GM19239 (cell line): Measurements from ENCODE around the gene ABCC9.

Experiments
- DNase-seq: peaks from one replicate; pipeline ENCODE4 v3.0.0; 2011; ENCODE audit warnings: low spot score; ENCODE audit not compliant: insufficient read length
- FAIRE-seq: peaks from 2 replicates; lab custom pipeline; 2011; peaks lifted over from hg19 to GRCh38; lab: Jason Lieb, UNC

The ABCC9 gene

GRCh38 chr12:21884936-21885335 is 56.3 kb downstream of the ABCC9 start:
- no peak for FAIRE-seq

GRCh38 chr12:21882635-21883034 is 58.6 kb downstream of the ABCC9 start:
- FAIRE-seq (no peak), DNase-seq (no peak)

More at GRCh38 chr12:21884936-21885335, 56.3 kb downstream of the ABCC9 start:
- DNase-seq: no peak

- FAIRE-seq (no peak), DNase-seq (no peak)
Observed at GRCh38 chr12:21881965-21882364, 59.3 kb downstream of the ABCC9 start.

GRCh38 chr12:21879312-21879711 is 61.9 kb downstream of the ABCC9 start:
- DNase-seq: no peak
- FAIRE-seq: no peak

- DNase-seq (no peak), FAIRE-seq (no peak)
Observed at GRCh38 chr12:21877293-21877982, 63.8 kb downstream of the ABCC9 start.

- no peak for FAIRE-seq
- DNase-seq: no peak
Observed at GRCh38 chr12:21865846-21866245, 75.4 kb downstream of the ABCC9 start.

- DNase-seq: no peak
- FAIRE-seq: no peak
Observed at GRCh38 chr12:21860534-21860933, 80.7 kb downstream of the ABCC9 start.

GRCh38 chr12:21860128-21860527 is 81.1 kb downstream of the ABCC9 start:
- FAIRE-seq (no peak), DNase-seq (no peak)

GRCh38 chr12:21852251-21852650 is 89.0 kb downstream of the ABCC9 start:
- DNase-seq (no peak), FAIRE-seq (no peak)

GRCh38 chr12:21851151-21851550 is 90.1 kb downstream of the ABCC9 start:
- FAIRE-seq: no peak
- DNase-seq: no peak

- DNase-seq (no peak), FAIRE-seq (no peak)
Observed at GRCh38 chr12:21850419-21850818, 90.8 kb downstream of the ABCC9 start.

- DNase-seq (no peak), FAIRE-seq (no peak)
Observed at GRCh38 chr12:21849878-21850277, 91.3 kb downstream of the ABCC9 start.

- FAIRE-seq: no peak
Observed at GRCh38 chr12:21848192-21848591, 93.0 kb downstream of the ABCC9 start.

GRCh38 chr12:21843795-21844194 is 97.4 kb downstream of the ABCC9 start:
- DNase-seq: no peak
- FAIRE-seq: no peak

More at GRCh38 chr12:21848192-21848591, 93.0 kb downstream of the ABCC9 start:
- DNase-seq: no peak

GRCh38 chr12:21839776-21840175 is 101.5 kb downstream of the ABCC9 start:
- no peak for DNase-seq
- FAIRE-seq: no peak

GRCh38 chr12:21837847-21838246 is 103.4 kb downstream of the ABCC9 start:
- DNase-seq: no peak
- no peak for FAIRE-seq

- FAIRE-seq (no peak), DNase-seq (no peak)
Observed at GRCh38 chr12:21831791-21832344, 109.4 kb downstream of the ABCC9 start.

GRCh38 chr12:21828779-21829178 is 112.4 kb downstream of the ABCC9 start:
- FAIRE-seq: no peak
- DNase-seq: no peak

- no peak for DNase-seq
- no peak for FAIRE-seq
Observed at GRCh38 chr12:21828136-21828775, 113.0 kb downstream of the ABCC9 start.

GRCh38 chr12:21827083-21827482 is 114.1 kb downstream of the ABCC9 start:
- FAIRE-seq (no peak), DNase-seq (no peak)

GRCh38 chr12:21826618-21826910 is 114.7 kb downstream of the ABCC9 start:
- no peak for FAIRE-seq
- DNase-seq: no peak
